Activated T-cell treated with anti-CD3 and anti-CD28 coated beads, Interleukin-2, amount 50 U/mL, for 4 hours (primary cell): ENCODE data around the gene NCKAP5L. TPM values are rescaled to one million over a fixed set of nuclear protein-coding genes. Genes with fewer than 3 reads are reported as not detected.
"Not testable (repeated sequence)": the region's sequence is repeated elsewhere in the genome, so short reads cannot be mapped to it uniquely, and the experiment has no call there.

Source experiments
- ATAC-seq, 2 donors: fragments of 200-7000 bp; cut with Tn5 transposase; one replicate each; pipeline ENCODE4 v1.10.0; 2021
- DNase-seq: peaks from one replicate; pipeline ENCODE4 v3.0.0-alpha.2; 2020
- H3K27me3 Mint-ChIP-seq: one replicate; pipeline ENCODE4 v1.8.0; 2021; ENCODE audit warnings: low read depth, mixed read lengths
- H3K36me3 Mint-ChIP-seq: one replicate; pipeline ENCODE4 v1.8.0; 2022; ENCODE audit warnings: mixed read lengths; ENCODE audit not compliant: insufficient read depth
- H3K4me1 Mint-ChIP-seq: one replicate; pipeline ENCODE4 v1.8.0; 2021; ENCODE audit warnings: low read depth, mixed read lengths
- H3K4me3 Mint-ChIP-seq: one replicate; pipeline ENCODE4 v1.8.0; 2021; ENCODE audit warnings: mild to moderate bottlenecking, moderate library complexity, mixed read lengths
- H3K9me3 Mint-ChIP-seq: one replicate; pipeline ENCODE4 v1.8.0; 2021; ENCODE audit warnings: mixed read lengths
- total RNA-seq, 3 donors: library from RNA; stranded (reverse); gene quantifications; one replicate each; pipeline ENCODE4 v1.2.1, GENCODE V29; 2021

NCKAP5L gene
- total RNA-seq, 3 donors from 2014 or later: 6.3 to 7.7 (median 6.8) TPM

DNA sequence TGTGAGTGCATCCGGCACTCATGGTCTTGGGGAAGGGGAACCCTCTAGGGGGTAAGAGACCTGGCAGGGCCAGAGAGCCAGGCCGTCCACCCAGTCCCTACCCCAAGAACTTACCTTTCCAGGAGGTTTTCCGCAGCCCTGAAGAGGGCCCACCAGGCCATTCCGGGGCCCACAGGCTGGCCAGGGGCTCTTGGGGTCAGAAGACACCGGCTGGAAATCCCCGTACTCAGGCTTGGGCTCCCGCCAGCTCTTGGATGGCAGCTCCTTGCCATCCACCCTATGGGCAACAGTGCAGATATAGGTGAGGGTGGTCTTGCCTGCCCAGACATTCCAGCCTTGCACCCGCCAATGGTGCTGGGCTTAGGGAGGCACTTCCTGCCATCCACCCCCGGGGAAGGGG lies 34.6 kb downstream of the NCKAP5L start:
- ATAC-seq: peak in 1 of 2 donors; percentile 8
- no peak for DNase-seq
- Mint-ChIP-seq H3K4me3 (no peak overlapping the region), H3K9me3 (no peaks in the 10 kb centered on the region), H3K36me3 (no peaks in the 10 kb centered on the region), H3K27me3 (no peaks in the 10 kb centered on the region), H3K4me1 (no peaks in the 10 kb centered on the region)

DNA sequence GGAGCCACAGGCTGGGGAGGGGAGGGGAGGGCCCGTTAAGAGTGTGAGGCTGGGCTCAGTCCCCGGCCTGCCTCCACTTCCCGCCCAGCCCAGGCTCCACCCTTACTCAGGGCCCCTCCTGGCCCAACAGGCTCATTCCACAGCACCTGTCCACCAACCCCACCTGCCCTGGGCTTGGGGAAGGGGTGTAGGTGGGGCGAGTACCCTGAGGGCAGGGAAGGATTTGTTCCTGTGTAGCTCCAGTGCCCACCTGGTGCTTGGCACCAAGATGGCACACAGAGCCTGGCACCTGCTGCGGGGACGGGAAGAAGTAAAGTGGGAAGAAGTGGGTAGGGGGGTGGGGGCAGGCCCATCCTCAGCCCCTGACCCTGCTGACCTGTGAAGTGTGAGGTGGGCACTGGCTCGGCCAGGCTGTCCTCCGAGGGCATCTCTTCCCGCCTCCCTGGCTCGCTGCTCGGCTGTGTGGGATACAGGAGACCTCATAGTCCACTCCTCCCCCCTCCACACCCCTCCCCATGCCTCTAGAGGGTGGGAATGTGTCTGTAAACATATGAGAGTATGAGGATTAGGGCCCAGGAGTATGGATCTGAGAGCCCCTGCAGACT lies 35.1 kb downstream of the NCKAP5L start:
- ATAC-seq: no peak
- Mint-ChIP-seq H3K4me1 (no peaks in the 10 kb centered on the region), H3K9me3 (no peaks in the 10 kb centered on the region), H3K36me3 (no peaks in the 10 kb centered on the region), H3K27me3 (no peaks in the 10 kb centered on the region), H3K4me3 (no peak overlapping the region)
- DNase-seq: no peak

DNA sequence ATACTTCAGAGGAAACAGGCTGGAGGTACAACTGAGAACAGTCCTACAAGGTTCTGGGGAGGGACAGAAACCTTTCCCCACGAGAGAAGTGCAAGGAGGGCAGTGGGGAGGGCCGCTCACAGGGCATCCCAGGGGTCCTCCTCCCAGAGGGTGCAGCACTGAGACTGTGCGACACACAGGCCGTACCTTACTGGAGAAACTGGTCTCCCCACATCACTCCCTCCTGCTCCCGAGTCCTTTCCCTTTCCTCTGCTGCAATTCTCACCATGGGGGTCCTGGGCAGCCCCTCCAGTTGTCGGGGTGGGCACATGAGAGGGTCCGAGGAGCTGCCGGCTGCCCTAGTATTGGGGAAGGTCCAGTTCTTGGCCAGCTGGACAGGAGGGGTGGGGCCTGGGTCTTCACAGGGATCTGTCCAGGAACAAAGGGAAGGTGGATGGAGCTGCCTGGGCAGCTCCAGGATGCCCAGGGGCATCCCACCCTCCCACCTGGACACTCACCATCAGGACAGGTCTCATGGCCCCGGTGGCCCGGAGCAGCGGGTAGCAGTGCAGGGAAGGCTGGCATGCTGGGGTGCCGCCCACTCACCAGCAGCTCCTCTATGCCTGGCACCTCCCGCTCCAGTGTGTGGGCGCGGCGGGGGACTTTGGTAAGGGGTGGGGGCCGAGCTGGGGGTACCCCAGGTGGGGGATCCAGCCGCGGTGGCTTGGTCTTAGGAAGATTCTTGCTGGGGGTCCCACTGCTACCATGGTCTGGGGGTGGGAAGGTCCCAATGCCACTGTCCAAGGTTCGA lies 35.8 kb downstream of the NCKAP5L start:
- H3K27me3 Mint-ChIP-seq: no peaks in the 10 kb centered on the region
- H3K4me3 Mint-ChIP-seq: no peak overlapping the region
- no peaks in the 10 kb centered on the region for H3K36me3 Mint-ChIP-seq
- H3K4me1 Mint-ChIP-seq: no peaks in the 10 kb centered on the region
- H3K9me3 Mint-ChIP-seq: peaks cover 4% of the 10 kb centered on the region
- ATAC-seq (no peak), DNase-seq (no peak)

DNA sequence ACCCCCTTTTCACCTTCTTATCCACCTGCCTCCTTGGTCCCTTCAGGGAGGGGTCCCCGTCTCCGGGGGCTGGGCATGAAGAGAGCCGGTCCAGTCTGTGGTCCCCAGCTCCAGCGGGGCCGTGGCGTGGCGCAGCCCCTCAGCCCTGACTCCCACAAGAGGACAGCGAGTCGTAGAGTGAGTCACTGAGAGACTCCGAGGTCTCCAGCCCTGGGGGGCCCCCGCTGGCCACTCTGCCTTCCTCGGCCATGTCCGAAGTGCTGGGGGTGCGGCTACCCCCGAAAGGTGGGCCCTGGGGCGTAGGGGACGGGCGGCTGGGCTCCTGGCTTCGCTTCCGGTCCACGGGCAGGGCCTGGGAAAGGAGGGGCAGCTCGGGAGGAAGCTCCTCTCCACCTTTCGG lies 36.5 kb downstream of the NCKAP5L start:
- Mint-ChIP-seq H3K4me1 (no peaks in the 10 kb centered on the region), H3K4me3 (no peak overlapping the region), H3K9me3 (peaks cover 5% of the 10 kb centered on the region), H3K36me3 (no peaks in the 10 kb centered on the region), H3K27me3 (no peaks in the 10 kb centered on the region)
- no peak for ATAC-seq
- no peak for DNase-seq

DNA sequence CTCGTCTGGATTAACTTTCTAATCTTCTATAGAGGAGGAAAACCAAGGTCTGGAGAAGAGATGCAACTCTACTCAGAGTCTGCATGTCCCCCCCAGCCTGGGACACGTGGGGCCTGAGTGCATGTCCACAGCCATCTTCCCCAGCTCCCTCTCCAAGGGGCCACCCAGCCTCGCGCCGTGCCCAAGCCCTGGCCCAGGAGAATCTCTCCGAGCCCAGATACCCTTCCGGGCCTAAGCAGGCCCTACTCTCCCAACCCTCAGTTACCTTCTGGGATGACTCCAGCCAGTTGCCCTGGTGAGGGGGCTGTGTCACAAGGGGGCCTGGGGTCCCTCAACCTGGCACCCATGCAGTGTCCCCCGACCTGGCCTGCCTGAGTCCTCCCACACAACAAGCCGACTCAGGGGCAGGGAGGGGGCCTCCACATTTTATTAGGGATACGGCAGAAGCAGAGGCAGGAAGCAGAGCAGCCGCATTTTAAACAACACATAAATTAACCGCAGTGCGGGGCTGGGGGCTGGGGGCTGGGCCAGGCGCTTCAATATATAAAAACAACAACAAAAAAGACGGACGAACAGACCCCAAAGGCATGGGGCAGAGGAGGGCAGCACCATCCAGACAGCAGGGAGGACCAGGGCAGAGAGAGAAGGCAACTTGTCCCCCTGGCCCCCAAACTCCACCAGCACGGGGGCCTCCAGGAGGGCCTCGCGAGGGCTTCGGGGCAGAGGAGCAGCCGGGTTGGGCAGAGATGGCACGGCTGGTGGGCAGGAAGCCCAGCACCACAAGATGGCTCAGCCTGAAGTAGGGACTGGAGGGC lies 37.3 kb downstream of the NCKAP5L start:
- peaks cover 5% of the 10 kb centered on the region for H3K9me3 Mint-ChIP-seq
- H3K4me3 Mint-ChIP-seq: no peak overlapping the region
- ATAC-seq: no peak
- H3K27me3 Mint-ChIP-seq: no peaks in the 10 kb centered on the region
- no peaks in the 10 kb centered on the region for H3K36me3 Mint-ChIP-seq
- DNase-seq: no peak
- H3K4me1 Mint-ChIP-seq: no peaks in the 10 kb centered on the region

DNA sequence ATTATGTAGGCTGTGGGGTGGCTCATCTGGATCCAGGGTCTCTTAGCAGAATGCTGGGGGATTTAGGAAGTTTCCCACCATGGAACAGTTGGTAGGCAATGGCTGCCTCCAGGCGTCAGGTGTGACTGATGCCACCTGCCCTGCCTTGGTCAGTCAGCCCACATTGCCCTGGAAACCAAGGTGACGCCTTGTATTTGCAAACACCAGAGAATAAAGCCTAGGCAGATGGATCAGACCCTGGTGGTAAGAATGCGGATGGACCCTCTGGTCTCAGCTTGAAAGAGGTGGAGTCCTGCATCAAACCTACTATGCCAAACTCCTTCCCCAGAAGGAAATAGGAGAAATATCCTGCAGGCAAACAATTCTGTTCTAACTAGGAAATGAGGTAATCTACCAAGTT lies 38.2 kb downstream of the NCKAP5L start:
- ATAC-seq (no peak), DNase-seq (no peak)
- no peak overlapping the region for H3K4me3 Mint-ChIP-seq
- H3K27me3 Mint-ChIP-seq: no peaks in the 10 kb centered on the region
- H3K9me3 Mint-ChIP-seq: peaks cover 5% of the 10 kb centered on the region
- H3K36me3 Mint-ChIP-seq: no peaks in the 10 kb centered on the region
- H3K4me1 Mint-ChIP-seq: no peaks in the 10 kb centered on the region

DNA sequence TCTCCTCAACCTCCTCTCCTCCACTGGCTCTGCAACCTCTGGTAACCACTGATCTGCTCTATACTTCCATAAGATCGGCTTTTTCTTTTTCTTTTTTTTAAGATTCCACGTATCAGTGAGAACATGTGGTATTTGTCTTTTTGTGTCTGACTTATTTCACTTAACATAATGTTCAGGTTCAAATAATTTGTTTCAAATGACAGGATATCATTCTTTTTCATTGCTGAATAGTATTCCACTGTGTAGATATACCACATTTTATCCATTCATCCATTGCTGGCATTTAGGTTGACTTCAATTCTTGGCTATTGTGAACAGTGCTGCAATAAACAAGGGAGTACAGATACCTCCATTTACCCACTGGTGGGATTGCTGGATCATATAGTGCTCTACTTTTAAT lies 40.5 kb downstream of the NCKAP5L start:
- H3K9me3 Mint-ChIP-seq: peaks cover 5% of the 10 kb centered on the region
- no peaks in the 10 kb centered on the region for H3K4me1 Mint-ChIP-seq
- no peaks in the 10 kb centered on the region for H3K36me3 Mint-ChIP-seq
- no peak overlapping the region for H3K4me3 Mint-ChIP-seq
- ATAC-seq (no peak), DNase-seq (no peak)
- no peaks in the 10 kb centered on the region for H3K27me3 Mint-ChIP-seq

DNA sequence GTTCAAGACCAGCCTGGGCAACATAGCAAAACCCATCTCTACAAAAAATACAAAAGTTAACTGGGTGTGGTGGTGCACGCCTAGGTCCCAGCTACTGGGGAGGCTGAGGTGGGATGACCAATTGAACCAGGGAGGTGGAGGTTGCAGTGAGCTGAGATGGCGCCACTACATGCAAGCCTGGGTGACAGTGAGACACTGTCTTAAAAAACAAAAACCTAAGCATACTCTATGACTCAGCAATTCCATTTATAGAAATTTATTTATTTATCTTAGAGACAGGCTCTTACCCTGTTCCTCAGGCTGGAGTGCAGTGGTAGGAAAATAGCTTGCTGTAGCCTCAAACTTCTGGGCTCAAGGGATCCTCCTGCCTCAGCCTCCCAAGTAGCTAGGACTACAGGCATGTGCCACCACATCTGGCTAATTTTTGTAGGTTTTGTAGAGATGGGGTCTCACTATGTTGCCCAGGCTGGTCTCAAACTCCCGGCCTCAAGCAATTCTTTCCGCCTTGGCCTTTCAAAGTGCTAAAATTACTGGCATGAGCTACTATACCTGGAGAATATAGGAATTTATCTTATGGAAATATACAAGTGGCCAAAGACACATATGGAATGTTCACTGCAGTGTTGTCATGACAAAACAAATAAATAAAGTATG lies 43.3 kb downstream of the NCKAP5L start:
- H3K4me3 Mint-ChIP-seq: no peak overlapping the region
- peaks cover 16% of the 10 kb centered on the region for H3K27me3 Mint-ChIP-seq

DNA sequence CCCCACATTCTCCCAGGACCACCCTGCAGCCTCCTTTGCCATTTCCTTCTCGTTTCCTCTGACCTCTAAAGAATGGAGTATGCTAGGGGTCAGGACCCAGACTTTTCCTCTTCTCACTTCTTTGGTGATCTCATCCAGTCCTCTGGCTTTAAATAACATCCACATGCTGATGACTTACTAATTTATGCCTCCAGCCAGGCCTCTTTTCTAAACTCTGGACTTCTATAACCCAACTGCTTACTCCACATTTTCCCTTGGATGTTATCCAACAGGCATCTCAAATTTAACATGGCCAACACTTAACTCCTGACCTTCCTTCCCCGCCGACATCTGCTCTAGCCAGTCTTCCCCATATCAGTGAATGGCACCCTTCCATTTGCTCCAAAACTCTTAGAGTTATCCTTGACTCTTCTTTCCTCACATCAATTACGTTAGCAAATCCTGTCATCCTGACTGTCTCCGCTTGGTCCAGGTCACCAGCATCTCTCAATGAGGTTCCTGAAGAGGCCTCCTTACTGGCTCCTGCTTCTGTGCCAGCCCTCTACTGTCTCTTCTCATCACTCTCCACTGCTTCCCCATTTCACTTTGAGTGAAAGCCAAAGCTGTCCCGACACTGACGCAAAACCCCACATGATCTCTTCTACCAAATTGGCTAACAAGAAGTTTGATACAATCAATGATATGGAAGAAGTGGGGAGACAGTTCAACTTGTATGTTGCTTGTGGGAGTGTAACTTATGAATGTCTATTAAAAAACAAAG lies 44.1 kb downstream of the NCKAP5L start:
- ATAC-seq (no peak), DNase-seq (no peak)
- no peaks in the 10 kb centered on the region for H3K4me1 Mint-ChIP-seq
- H3K36me3 Mint-ChIP-seq: no peaks in the 10 kb centered on the region
- peaks cover 23% of the 10 kb centered on the region for H3K27me3 Mint-ChIP-seq
- H3K9me3 Mint-ChIP-seq: peaks cover 5% of the 10 kb centered on the region
- H3K4me3 Mint-ChIP-seq: no peak overlapping the region

More for the DNA sequence above, 43.3 kb downstream of the NCKAP5L start:
- H3K9me3 Mint-ChIP-seq: peaks cover 5% of the 10 kb centered on the region
- ATAC-seq (no peak), DNase-seq (no peak)
- H3K4me1 Mint-ChIP-seq: no peaks in the 10 kb centered on the region
- no peaks in the 10 kb centered on the region for H3K36me3 Mint-ChIP-seq

DNA sequence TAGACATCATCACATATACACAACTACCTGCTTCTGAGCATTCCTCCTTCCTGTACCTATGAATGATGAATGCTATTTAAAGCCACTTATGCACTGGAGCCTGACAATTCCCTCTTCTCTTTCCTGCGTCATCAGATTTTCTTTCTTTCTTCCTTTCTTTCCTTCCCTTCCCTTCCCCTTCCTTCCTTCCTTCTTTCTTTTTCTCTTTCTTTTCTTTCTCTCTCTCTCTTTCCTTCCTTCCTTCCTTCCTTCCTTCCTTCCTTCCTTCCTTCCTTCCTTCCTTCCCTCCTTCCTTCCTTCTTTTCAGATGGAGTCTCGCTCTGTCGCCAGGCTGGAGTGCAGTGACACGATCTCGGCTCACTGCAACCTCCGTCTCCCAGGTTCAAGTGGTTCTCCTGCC lies 47.3 kb downstream of the NCKAP5L start:
- not testable (repeated sequence) for ATAC-seq, H3K9me3 Mint-ChIP-seq, H3K36me3 Mint-ChIP-seq, DNase-seq, H3K4me3 Mint-ChIP-seq
- Mint-ChIP-seq H3K27me3 (peaks cover 31% of the 10 kb centered on the region), H3K4me1 (peaks cover 14% of the 10 kb centered on the region)

DNA sequence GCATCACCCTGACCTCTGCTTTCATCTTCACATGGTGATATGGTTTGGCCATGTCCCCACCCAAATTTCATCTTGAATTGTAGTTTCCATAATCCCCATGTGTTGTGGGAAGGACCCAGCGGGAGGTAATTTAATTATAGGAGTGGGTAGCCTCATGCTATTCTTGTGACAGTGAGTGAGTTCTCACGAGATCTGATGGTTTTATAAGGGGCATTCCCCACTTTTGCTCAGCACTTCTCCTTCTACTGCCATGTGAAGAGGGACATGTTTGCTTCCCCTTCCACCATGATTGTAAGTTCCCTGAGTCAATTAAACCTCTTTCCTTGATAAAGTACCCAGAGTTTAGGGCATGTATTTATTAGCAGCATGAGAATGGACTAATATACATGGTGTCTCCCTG lies 48.6 kb downstream of the NCKAP5L start:
- Mint-ChIP-seq H3K4me1 (peaks cover 14% of the 10 kb centered on the region), H3K4me3 (no peak overlapping the region), H3K9me3 (no peaks in the 10 kb centered on the region), H3K36me3 (no peaks in the 10 kb centered on the region), H3K27me3 (peaks cover 31% of the 10 kb centered on the region)
- DNase-seq (no peak), ATAC-seq (no peak)

DNA sequence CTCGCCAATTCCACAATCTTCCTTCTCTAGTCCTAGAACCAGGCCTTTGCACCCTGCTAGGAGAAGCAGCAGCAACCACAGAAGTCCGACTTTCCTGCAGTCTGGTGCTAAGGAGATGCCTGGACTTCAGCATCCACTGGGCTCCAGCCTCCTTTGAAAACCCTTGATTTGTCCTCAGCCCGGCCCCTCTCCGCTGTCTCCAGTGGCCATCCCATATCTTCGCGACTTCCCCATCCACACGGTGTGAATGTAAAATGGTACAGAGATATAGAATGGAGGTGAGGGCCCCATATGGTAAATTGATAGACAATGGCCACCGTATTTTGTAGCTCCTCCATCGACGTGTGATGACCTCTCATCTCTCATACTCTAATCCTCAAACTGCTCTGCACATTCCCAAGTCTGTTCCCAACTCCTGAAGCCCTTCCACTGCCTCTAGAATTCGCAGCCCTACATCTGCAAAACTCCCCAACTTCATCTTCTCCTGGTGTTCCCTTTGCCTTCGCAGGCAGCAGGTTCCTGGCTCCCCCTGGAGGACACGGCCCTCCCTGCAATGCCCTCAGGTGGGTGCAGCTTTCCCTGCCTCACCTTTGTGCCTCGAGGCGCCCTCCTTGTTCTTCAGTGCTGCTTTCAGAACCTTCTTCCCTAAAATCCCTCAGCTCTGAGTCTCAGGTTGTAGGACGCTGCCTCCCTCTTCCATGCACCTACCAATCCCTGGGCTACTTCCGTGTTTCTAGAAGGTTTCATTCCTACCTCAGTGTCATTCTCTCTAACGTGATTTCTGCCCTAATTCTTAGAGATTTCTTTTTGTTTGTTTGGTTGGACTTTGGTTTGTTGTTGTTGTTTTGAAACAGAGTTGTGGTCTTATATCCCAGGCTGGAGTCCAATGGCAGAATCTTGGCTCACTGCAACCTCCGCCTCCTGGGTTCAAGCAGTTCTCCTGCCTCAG lies 50.1 kb downstream of the NCKAP5L start:
- H3K27me3 Mint-ChIP-seq: peaks cover 31% of the 10 kb centered on the region
- no peaks in the 10 kb centered on the region for H3K36me3 Mint-ChIP-seq
- peak; percentile 86 to 89 for ATAC-seq
- peak; percentile 79 for DNase-seq
- H3K4me1 Mint-ChIP-seq: peaks cover 14% of the 10 kb centered on the region
- no peak overlapping the region for H3K4me3 Mint-ChIP-seq
- H3K9me3 Mint-ChIP-seq: no peaks in the 10 kb centered on the region

DNA sequence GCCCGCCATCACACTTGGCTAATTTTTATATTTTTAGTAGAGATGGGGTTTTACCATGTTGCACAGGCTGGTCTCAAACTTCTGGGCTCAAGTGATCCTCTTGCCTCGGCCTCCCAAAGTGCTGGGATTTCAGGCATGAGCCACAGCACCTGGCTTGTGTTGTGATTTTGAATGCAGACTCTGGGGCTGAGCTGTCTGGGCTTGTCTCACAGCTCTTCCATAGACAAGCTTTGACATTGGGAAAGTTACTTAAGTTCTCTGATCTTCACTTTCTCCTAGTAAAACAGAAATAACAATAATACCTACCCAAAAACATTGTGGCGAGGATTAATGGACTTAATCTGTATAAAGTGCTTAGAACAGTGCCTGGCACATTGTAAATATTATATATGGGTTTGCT lies 50.9 kb downstream of the NCKAP5L start:
- Mint-ChIP-seq H3K9me3 (no peaks in the 10 kb centered on the region), H3K4me3 (no peak overlapping the region), H3K36me3 (no peaks in the 10 kb centered on the region), H3K4me1 (peaks cover 14% of the 10 kb centered on the region), H3K27me3 (peaks cover 30% of the 10 kb centered on the region)
- DNase-seq (no peak), ATAC-seq (no peak)
